Measurements from ENCODE around the gene PIP5K1C.
"Not testable (repeated sequence)": the region's sequence is repeated elsewhere in the genome, so short reads cannot be mapped to it uniquely, and the experiment has no call there.

Gene PIP5K1C

GRCh38 chr19:3585301-3586126 lies 114.8 kb downstream of the PIP5K1C start, which contains the start of gene GIPC3:
TSS of gene GIPC3 (plus strand) at chr19:3585478. CDS start at chr19:3585598, 120 bp downstream.
- DNase-seq = peak; percentile 41

- not testable (repeated sequence) for DNase-seq
Measured at GRCh38 chr19:3584036-3584802, 116.0 kb downstream of the PIP5K1C start.

- DNase-seq = not testable (repeated sequence)
Measured at GRCh38 chr19:3581792-3582191, 118.5 kb downstream of the PIP5K1C start.
